Thoracic aorta (tissue), 2 donors: Measurements from ENCODE around the gene ATXN7. TPM values are rescaled to one million over a fixed set of nuclear protein-coding genes. Genes with fewer than 3 reads are reported as not detected.

Experiments used
- ATAC-seq: fragments of 150-250 bp; one replicate; pipeline ENCODE4 v1.8.0; 2017; ENCODE audit warnings: low read depth; ENCODE audit not compliant: insufficient number of reproducible peaks, low FRiP score
- DNase-seq: peaks from one replicate; pipeline ENCODE4 v3.0.0-alpha.2; 2020; ENCODE audit warnings: low spot score
- H3K27ac ChIP-seq, 2 donors: fragments of 200-600 bp; sonication (generic); 1 replicate in 1 of 2; 2 replicates in 1 of 2; pipeline ENCODE4 v1.5.1; 2016; ENCODE audit warnings: mild to moderate bottlenecking in 2 of 2, moderate library complexity in 2 of 2
- H3K27me3 ChIP-seq: fragments of 200-600 bp; sonication (generic); replicated peaks from 2 replicates; pipeline ENCODE4 v1.6.0; 2016; ENCODE audit warnings: mild to moderate bottlenecking; ENCODE audit not compliant: insufficient read depth
- H3K36me3 ChIP-seq: fragments of 200-600 bp; sonication (generic); one replicate; pipeline ENCODE4 v1.5.1; 2016
- H3K4me1 ChIP-seq, 2 donors: fragments of 200-600 bp; sonication (generic); 1 replicate in 1 of 2; 2 replicates in 1 of 2; pipeline versions ENCODE4 v1.5.1 to v1.6.0; 2016; ENCODE audit warnings: low read depth in 2 of 2, mild to moderate bottlenecking in 1 of 2; ENCODE audit not compliant: control insufficient read depth in 1 of 2
- H3K4me3 ChIP-seq: fragments of 200-600 bp; sonication (generic); 2 replicates; pipeline ENCODE4 v1.5.1; 2016; ENCODE audit warnings: mild to moderate bottlenecking
- H3K9me3 ChIP-seq: fragments of 200-600 bp; sonication (generic); 2 replicates; pipeline ENCODE4 v1.5.1; 2016
- total RNA-seq, 2 donors: library from RNA; depleted of rRNA; stranded (reverse); fragments of >200 nt; gene quantifications; one replicate each; pipeline versions ENCODE4 v1.1.0 to v1.2.3, GENCODE V29; 2016
- TF ChIP-seq, protein P1 (sequence below): fragments of 200-600 bp; sonication (generic); IDR thresholded peaks from one replicate; pipeline ENCODE4 v1.5.1; 2019; ENCODE audit warnings: antibody characterized with exemption

The ATXN7 gene
- total RNA-seq, 2 donors from 2014 or later = 32.5 to 38.4 TPM

DNA sequence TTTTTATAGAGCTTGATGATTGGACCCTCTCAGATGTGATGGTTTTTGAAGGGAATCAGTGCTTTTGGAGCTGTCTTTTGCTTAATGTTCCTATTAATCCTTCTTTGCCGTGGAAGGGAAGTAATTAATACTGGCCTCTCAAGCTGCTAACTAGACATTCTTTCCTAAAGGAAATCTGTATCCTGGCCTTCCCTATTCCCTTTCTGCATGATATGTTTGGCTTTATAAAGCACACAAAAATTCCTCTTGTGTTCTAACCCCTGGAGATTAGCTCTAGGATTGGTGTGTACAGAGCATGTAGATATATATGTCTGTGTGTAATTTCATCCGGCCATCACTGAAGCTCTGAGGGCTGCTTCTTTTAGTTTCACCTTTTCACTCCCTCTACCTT, 6.9 kb downstream of the ATXN7 start:
- Histone ChIP-seq H3K27ac (no peak overlapping the region), H3K4me1 (peaks cover 9 to 23% of the 10 kb centered on the region in 2 donors), H3K36me3 (no peaks in the 10 kb centered on the region), H3K9me3 (no peaks in the 10 kb centered on the region), H3K4me3 (no peak overlapping the region), H3K27me3 (no peaks in the 10 kb centered on the region)
- ATAC-seq (no peak), DNase-seq (no peak)
- TF ChIP-seq, protein P1, sequence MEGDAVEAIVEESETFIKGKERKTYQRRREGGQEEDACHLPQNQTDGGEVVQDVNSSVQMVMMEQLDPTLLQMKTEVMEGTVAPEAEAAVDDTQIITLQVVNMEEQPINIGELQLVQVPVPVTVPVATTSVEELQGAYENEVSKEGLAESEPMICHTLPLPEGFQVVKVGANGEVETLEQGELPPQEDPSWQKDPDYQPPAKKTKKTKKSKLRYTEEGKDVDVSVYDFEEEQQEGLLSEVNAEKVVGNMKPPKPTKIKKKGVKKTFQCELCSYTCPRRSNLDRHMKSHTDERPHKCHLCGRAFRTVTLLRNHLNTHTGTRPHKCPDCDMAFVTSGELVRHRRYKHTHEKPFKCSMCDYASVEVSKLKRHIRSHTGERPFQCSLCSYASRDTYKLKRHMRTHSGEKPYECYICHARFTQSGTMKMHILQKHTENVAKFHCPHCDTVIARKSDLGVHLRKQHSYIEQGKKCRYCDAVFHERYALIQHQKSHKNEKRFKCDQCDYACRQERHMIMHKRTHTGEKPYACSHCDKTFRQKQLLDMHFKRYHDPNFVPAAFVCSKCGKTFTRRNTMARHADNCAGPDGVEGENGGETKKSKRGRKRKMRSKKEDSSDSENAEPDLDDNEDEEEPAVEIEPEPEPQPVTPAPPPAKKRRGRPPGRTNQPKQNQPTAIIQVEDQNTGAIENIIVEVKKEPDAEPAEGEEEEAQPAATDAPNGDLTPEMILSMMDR = no peak

DNA sequence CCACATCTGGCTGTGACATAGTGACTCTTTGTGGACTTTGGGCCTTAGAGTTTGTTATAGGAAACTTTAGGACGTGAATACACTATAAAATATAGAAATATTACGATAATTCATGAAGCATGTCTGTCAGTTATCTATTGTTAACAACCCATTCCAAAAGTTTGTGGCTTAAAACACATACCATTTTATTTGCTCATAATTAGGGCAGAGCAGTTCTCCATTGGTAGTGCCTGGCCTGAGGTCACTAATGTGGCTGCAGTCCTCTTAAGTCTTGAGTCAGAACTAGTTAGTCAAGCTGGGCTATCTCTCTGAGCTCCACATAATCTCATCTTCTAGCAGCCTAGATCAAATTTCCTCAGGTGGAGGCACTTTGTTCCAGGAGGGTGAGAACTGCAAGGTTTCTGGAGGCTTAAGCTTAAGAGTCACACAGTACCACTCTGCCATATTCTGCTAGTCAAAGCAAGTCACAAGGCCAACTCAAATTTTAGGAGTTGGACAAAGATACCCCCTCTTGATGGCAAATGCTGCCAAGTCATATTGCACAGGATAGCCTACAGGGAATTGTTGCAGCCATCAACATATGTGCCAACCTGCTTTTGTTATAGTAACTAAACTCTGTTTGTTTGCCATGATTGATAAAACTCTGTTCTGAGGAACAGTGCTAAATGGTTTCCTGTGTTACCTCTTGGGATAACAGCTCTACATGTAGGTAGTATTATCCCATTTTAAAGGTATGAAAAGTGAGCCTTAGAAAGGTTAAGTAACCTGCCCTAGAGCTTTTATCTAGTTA, 8.7 kb downstream of the ATXN7 start:
- H3K27ac ChIP-seq = no peak overlapping the region
- TF ChIP-seq, protein P1 = no peak
- no peak overlapping the region for H3K4me3 ChIP-seq
- H3K27me3 ChIP-seq = no peaks in the 10 kb centered on the region
- no peaks in the 10 kb centered on the region for H3K36me3 ChIP-seq
- no peaks in the 10 kb centered on the region for H3K9me3 ChIP-seq
- H3K4me1 ChIP-seq = peaks cover 14 to 36% of the 10 kb centered on the region in 2 donors
- ATAC-seq (no peak), DNase-seq (no peak)

DNA sequence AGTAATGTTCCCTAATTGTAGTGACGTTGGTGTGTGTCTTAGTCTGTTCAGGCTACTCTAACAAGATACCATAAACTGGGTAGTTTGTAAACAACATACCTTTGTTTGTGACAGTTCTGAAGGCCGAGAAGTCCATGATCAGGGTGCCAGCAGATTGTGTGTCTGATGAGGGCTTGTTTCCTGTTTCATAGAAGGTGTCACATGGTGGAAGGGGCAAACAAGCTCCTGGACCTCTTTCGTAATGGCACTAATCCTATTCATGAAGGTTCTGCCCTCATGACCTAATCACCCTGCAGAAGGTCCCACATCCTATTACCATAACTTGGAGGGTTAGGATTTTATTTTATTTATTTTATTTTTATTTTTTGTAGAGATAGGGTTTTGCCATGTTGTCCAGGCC, 11.1 kb downstream of the ATXN7 start:
- no peaks in the 10 kb centered on the region for H3K27me3 ChIP-seq
- ATAC-seq = no peak
- DNase-seq = no peak
- TF ChIP-seq, protein P1 = no peak
- no peak overlapping the region for H3K4me3 ChIP-seq
- H3K9me3 ChIP-seq = no peaks in the 10 kb centered on the region
- no peak overlapping the region for H3K27ac ChIP-seq
- H3K36me3 ChIP-seq = no peaks in the 10 kb centered on the region
- H3K4me1 ChIP-seq = peaks cover 10 to 39% of the 10 kb centered on the region in 2 donors

DNA sequence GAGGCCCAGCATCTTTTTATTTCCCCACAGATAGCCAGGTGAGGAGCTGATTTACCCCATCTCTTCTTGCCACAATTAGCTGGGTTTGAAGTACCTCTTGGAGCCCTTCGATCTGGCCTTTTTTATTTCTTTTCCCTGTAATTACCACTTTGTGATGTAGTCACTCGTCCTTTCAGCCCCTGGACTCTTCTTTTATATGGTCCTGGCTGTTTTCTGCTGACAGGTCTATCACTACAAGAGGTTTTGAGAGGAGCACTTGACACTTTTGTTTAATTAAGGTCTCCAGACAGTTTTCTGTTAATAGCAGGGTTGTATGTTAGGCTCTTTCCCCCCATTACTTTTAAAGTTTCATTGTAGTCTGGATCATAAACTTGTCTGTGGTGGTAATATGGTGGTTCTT, 11.8 kb downstream of the ATXN7 start:
- Histone ChIP-seq H3K9me3 (no peaks in the 10 kb centered on the region), H3K27me3 (no peaks in the 10 kb centered on the region), H3K27ac (no peak overlapping the region), H3K4me3 (no peak overlapping the region), H3K4me1 (peaks cover 10 to 36% of the 10 kb centered on the region in 2 donors), H3K36me3 (no peaks in the 10 kb centered on the region)
- TF ChIP-seq, protein P1 = no peak
- no peak for DNase-seq
- ATAC-seq = no peak

DNA sequence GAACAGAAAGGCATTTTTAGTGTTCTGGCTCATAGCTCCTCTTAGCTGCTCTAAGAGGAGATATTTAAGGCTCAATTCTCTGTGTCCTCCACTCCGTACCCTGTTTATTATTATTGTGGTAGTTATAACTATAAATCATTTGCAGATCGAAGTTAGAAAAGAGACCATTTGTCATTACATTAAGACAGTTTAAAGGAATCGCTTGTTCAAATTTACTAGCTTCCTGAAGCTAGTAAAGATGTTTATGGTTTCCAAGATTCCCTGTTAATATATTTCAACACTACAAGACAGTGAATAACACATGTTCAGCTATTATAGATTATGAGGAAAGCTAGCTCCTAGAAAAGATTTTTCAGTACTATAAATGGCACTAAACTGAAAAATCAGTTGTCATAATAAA, 12.6 kb downstream of the ATXN7 start:
- Histone ChIP-seq H3K9me3 (no peaks in the 10 kb centered on the region), H3K27me3 (no peaks in the 10 kb centered on the region), H3K36me3 (no peaks in the 10 kb centered on the region), H3K4me3 (no peak overlapping the region), H3K27ac (no peak overlapping the region), H3K4me1 (peaks cover 10 to 30% of the 10 kb centered on the region in 2 donors)
- ATAC-seq = no peak
- TF ChIP-seq, protein P1 = no peak
- DNase-seq = no peak
